ENCODE data around the gene ABO. TPM values are rescaled to one million over a fixed set of nuclear protein-coding genes. Genes with fewer than 3 reads are reported as not detected.

Gene ABO
- total and polyA plus RNA-seq, 2 of the 8 experiments (the other 6 are each of a cell fraction or from before 2014, with no cell fraction given): 0.03 TPM; not detected in 1

GRCh38 chr9:133278161-133279114, 3.4 kb upstream of the ABO start:
- TF ChIP-seq SRF (IDR thresholded peaks at IDR 0.05; ENCODE audit: low read depth, low read length) (peak; percentile 42; the same call in 1 of the 2 replicates), RNF2 (IDR thresholded peaks at IDR 0.05; ENCODE audit: borderline replicate concordance, low read depth, low read length, missing control alignments, poor library complexity, severe bottlenecking) (no peak), CBX8 (IDR thresholded peaks at IDR 0.05; ENCODE audit: borderline replicate concordance, low read depth, low read length) (no peak), POLR2AphosphoS5 (IDR thresholded peaks at IDR 0.05; ENCODE audit: low read depth, low read length) (no peak), MAX (IDR thresholded peaks at IDR 0.05) (no peak)
- Histone ChIP-seq H4K91ac (replicated peaks; ENCODE audit: insufficient read length, low read length) (no peak overlapping the region), H3K36me3 (ENCODE audit: control insufficient read depth in 2 of 4, insufficient read depth in 4 of 4, low read length in 3 of 4) (no peaks in the 10 kb centered on the region; a peak in 2 of 8 replicates), H3K27me3 (replicated peaks in 1 of 4; ENCODE audit: control insufficient read depth in 3 of 4, extremely low read depth in 1 of 4, insufficient read depth in 3 of 4, low read length in 3 of 4) (peaks cover 30 to 47% (median 42%) of the 10 kb centered on the region in 4 experiments), H3K9me3 (ENCODE audit: insufficient read depth in 2 of 2, low read depth in 1 of 2, low read length in 1 of 2) (peaks cover 13 to 16% of the 10 kb centered on the region in 2 experiments; a peak in 3 of 4 replicates), H2BK12ac (ENCODE audit: low read depth, low read length) (no peak overlapping the region), H3K27ac (ENCODE audit: low read depth, low read length) (no peak overlapping the region), H3K4ac (replicated peaks; ENCODE audit: insufficient read length, low read depth, low read length) (no peak overlapping the region), H2BK15ac (ENCODE audit: low read length) (no peak overlapping the region), H3K4me2 (ENCODE audit: insufficient read depth in 1 of 2, low read depth in 2 of 2, low read length in 2 of 2) (no peak overlapping the region), H4K8ac (ENCODE audit: extremely low read depth, insufficient read depth, low read length) (no peak overlapping the region), H2BK120ac (replicated peaks; ENCODE audit: low read depth, low read length) (no peak overlapping the region), H2AFZ (ENCODE audit: low read length) (no peak overlapping the region), H3K4me3 (ENCODE audit: extremely low read depth in 1 of 4, insufficient read depth in 2 of 4, low read depth in 3 of 4, low read length in 4 of 4) (no peak overlapping the region), H2BK20ac (ENCODE audit: low read length) (no peak overlapping the region), H3K9ac (replicated peaks in 1 of 4; ENCODE audit: extremely low read depth in 1 of 4, low read depth in 3 of 4, low read length in 3 of 4) (no peak overlapping the region), H3K23me2 (ENCODE audit: low read depth, low read length) (peaks cover 9% of the 10 kb centered on the region; the same call in 1 of the 2 replicates), H4K20me1 (replicated peaks in 1 of 2; ENCODE audit: control insufficient read depth in 1 of 2, insufficient read depth in 2 of 2, low read length in 2 of 2) (no peaks in the 10 kb centered on the region), H3K18ac (ENCODE audit: extremely low read depth, low read length) (no peak overlapping the region), H3K23ac (ENCODE audit: insufficient read length) (no peak overlapping the region), H4K5ac (ENCODE audit: insufficient read length, low read depth, low read length) (no peak overlapping the region), H3K14ac (ENCODE audit: insufficient read length) (no peak overlapping the region), H3K79me2 (ENCODE audit: control insufficient read depth in 1 of 2, insufficient read depth in 2 of 2, low read length in 2 of 2) (no peaks in the 10 kb centered on the region), H2BK5ac (ENCODE audit: low read depth, low read length) (no peak overlapping the region), H2AK5ac (ENCODE audit: low read depth, low read length) (no peak overlapping the region), H3K56ac (replicated peaks; ENCODE audit: insufficient read length, low read depth, low read length) (no peak overlapping the region), H3K4me1 (replicated peaks in 1 of 4; ENCODE audit: control insufficient read depth in 3 of 4, insufficient read depth in 4 of 4, low read length in 3 of 4) (no peaks in the 10 kb centered on the region; a peak in 1 of 7 replicates), H3K79me1 (ENCODE audit: low read depth, low read length) (no peaks in the 10 kb centered on the region)
- ChIA-PET CTCF (ENCODE audit: partially characterized antibody) (interaction anchor here (0.9 kb wide), 2 partner anchors 8 to 92 kb away, joined by 3 to 6 read pairs; no protein-coding TSS in a partner anchor), POLR2A (ENCODE audit: partially characterized antibody) (interaction anchor here (0.5 kb wide), 1 partner anchor 33 kb away, joined by 3 read pairs; no protein-coding TSS in a partner anchor)
- DNase-seq (ENCODE audit: low read depth in 1 of 2, low spot score in 2 of 2): no peak
- WGBS, 2 experiments (ENCODE audit: extremely low coverage in 1 of 2, insufficient coverage in 1 of 2, insufficient read length in 1 of 2, insufficient replicate concordance in 2 of 2, low coverage in 1 of 2, low lambda C conversion rate in 2 of 2, missing lambda C conversion rate in 1 of 2): 78% methylated on average over 12 of the region's 12 CpGs; no CpG with 5 or more reads in 1 of the 2 experiments
- no peak for FAIRE-seq
